ENCODE results near the gene TCF7.

DNA sequence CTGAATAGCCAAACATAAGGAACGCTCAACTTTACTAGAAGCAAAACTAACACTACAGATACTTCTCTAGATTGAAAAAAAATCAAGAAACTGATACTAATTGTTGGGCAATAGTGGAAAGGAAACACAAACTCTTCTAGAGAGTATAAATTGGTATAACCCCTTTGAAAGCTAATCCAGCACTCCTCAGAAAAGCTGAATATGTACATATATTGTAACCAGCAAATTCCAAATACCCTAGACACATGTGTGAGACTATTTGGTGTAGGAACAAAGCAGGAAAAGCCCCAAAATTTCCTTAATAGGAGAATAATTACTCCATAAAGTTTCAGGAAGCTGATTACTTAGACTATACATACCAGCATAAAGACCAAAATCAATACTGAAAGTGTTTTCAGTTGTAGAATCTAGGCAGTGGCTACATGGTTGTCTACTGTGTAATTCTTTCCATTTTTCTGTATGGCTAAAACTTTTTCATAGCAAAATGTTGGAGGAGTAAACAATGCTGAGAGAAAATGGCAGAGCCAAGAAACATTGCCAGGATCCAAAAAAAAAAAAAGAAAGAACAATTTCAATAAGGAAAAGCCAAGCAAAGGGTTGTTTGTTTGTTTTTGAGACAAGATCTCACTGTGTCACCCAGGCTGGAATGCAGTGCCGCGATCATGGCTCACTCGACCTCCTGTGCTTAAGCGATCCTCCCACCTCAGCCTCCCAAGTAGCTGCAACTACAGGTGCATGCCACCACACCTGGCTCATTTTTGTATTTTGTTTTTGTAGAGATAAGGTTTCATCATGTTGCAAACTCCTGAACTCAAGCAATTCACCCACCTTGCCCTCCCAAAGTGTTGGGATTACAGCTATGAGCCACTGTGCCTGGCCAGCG lies 47.3 kb downstream of the TCF7 start:
- TF ChIP-seq YY1 (IDR thresholded peaks at IDR 0.05; ENCODE audit: insufficient read depth, insufficient read length) (no peak), ZNF274 (IDR thresholded peaks at IDR 0.05; ENCODE audit: low read depth, low read length) (no peak)

Measured in NT2/D1 (cell line).